CD14-positive monocyte (primary cell): Measurements from ENCODE around the gene ITGAV. TPM values are rescaled to one million over a fixed set of nuclear protein-coding genes. Genes with fewer than 3 reads are reported as not detected.

Experiments used
- DNase-seq, 3 donors: peaks; one replicate each; pipeline ENCODE4 v3.0.0-alpha.2; 2011 to 2022
- H2AFZ ChIP-seq: 2 replicates; pipeline ENCODE4 v1.6.0; 2012; ENCODE audit warnings: mild to moderate bottlenecking, low read depth, low read length, inconsistent platforms; ENCODE audit not compliant: insufficient read depth, poor library complexity, severe bottlenecking
- H3K27ac ChIP-seq, 2 donors: 1 replicate in 1 of 2; 2 replicates in 1 of 2; pipeline ENCODE4 v1.5.1; 2012 to 2013; ENCODE audit warnings: low read length in 2 of 2, control low read depth in 1 of 2, inconsistent platforms in 1 of 2, low read depth in 1 of 2, mild to moderate bottlenecking in 1 of 2
- H3K27me3 ChIP-seq, 2 donors: one replicate each; pipeline versions ENCODE4 v1.6.0 to v1.6.1; 2011 to 2013; ENCODE audit warnings: low read length in 2 of 2; ENCODE audit not compliant: control insufficient read depth in 2 of 2, insufficient read depth in 2 of 2
- H3K36me3 ChIP-seq, 2 donors: replicated peaks in 1 of 2; 1 replicate in 1 of 2; 2 replicates in 1 of 2; pipeline versions ENCODE4 v1.5.1 to v1.6.1; 2012 to 2013; ENCODE audit warnings: low read length in 2 of 2, control low read depth in 1 of 2, inconsistent platforms in 1 of 2, mild to moderate bottlenecking in 1 of 2; ENCODE audit not compliant: insufficient read depth in 2 of 2, control insufficient read depth in 1 of 2
- H3K4me1 ChIP-seq, 2 donors: 1 replicate in 1 of 2; 2 replicates in 1 of 2; pipeline versions ENCODE4 v1.5.1 to v1.6.1; 2012 to 2013; ENCODE audit warnings: low read length in 2 of 2, control low read depth in 1 of 2, inconsistent platforms in 1 of 2, mild to moderate bottlenecking in 1 of 2, moderate library complexity in 1 of 2; ENCODE audit not compliant: insufficient read depth in 2 of 2, control insufficient read depth in 1 of 2
- H3K4me2 ChIP-seq: replicated peaks from 2 replicates; pipeline ENCODE3; 2012; ENCODE audit warnings: low read length, moderate library complexity, mild to moderate bottlenecking; ENCODE audit not compliant: poor library complexity, severe bottlenecking; ENCODE audit errors: extremely low read depth
- H3K4me3 ChIP-seq, 3 experiments: fragments of 200-600 bp in 1 of 3; sonication (generic) in 1 of 3; replicated peaks in 1 of 3; 1 replicate in 2 of 3; 2 replicates in 1 of 3; pipeline ENCODE4 v1.5.1; 2011 to 2013; ENCODE audit warnings: low read length in 3 of 3, mild to moderate bottlenecking in 3 of 3, control low read depth in 2 of 3, low read depth in 2 of 3, inconsistent platforms in 1 of 3, moderate library complexity in 1 of 3
- H3K79me2 ChIP-seq: 2 replicates; pipeline ENCODE4 v1.6.0; 2012; ENCODE audit warnings: mild to moderate bottlenecking, control low read depth, inconsistent platforms, low read length, moderate library complexity; ENCODE audit not compliant: insufficient read depth
- H3K9ac ChIP-seq: 2 replicates; pipeline ENCODE4 v1.6.0; 2017; ENCODE audit warnings: low read length, mild to moderate bottlenecking; ENCODE audit not compliant: insufficient read depth, poor library complexity, severe bottlenecking
- H3K9me3 ChIP-seq, 2 donors: replicated peaks in 1 of 2; 1 replicate in 1 of 2; 2 replicates in 1 of 2; pipeline versions ENCODE4 v1.5.1 to v1.6.1; 2012 to 2013; ENCODE audit warnings: low read length in 2 of 2, control low read depth in 1 of 2; ENCODE audit not compliant: control insufficient read depth in 1 of 2, insufficient read depth in 1 of 2
- H4K20me1 ChIP-seq: 2 replicates; pipeline ENCODE4 v1.6.0; 2012; ENCODE audit warnings: mild to moderate bottlenecking, low read length, control low read depth, moderate library complexity; ENCODE audit not compliant: insufficient read depth
- H3K27ac Mint-ChIP-seq, 7 donors: one replicate each; pipeline ENCODE4 v1.8.0; 2020; ENCODE audit warnings: mild to moderate bottlenecking in 7 of 7, mixed read lengths in 7 of 7, moderate library complexity in 6 of 7, inconsistent platforms in 2 of 7
- H3K27me3 Mint-ChIP-seq, 3 donors: one replicate each; pipeline ENCODE4 v1.8.0; 2021 to 2022; ENCODE audit warnings: low read depth in 3 of 3, mild to moderate bottlenecking in 3 of 3, mixed read lengths in 3 of 3, moderate library complexity in 3 of 3, inconsistent platforms in 1 of 3
- H3K36me3 Mint-ChIP-seq, 2 donors: one replicate each; pipeline ENCODE4 v1.8.0; 2020; ENCODE audit warnings: mixed read lengths in 2 of 2, inconsistent platforms in 1 of 2, mild to moderate bottlenecking in 1 of 2
- H3K4me1 Mint-ChIP-seq: one replicate; pipeline ENCODE4 v1.8.0; 2020; ENCODE audit warnings: mild to moderate bottlenecking, mixed read lengths
- H3K4me3 Mint-ChIP-seq, 2 donors: one replicate each; pipeline ENCODE4 v1.8.0; 2020; ENCODE audit warnings: mild to moderate bottlenecking in 2 of 2, mixed read lengths in 2 of 2, moderate library complexity in 1 of 2
- H3K9me3 Mint-ChIP-seq, 7 donors: one replicate each; pipeline ENCODE4 v1.8.0; 2020 to 2022; ENCODE audit warnings: mixed read lengths in 7 of 7, mild to moderate bottlenecking in 6 of 7, moderate library complexity in 6 of 7, inconsistent platforms in 2 of 7
- WGBS: methylation state at CpG from one replicate; pipeline ENCODE4 v1.1.5; 2013; ENCODE audit warnings: missing lambda C conversion rate; ENCODE audit not compliant: insufficient coverage; 5-methylcytosine and 5-hydroxymethylcytosine counted together
- intact Hi-C, 2 donors: fragments of 100-400 bp; cut with micrococcal nuclease; formaldehyde crosslinking; loops; one replicate each; pipeline versions ENCODE4 v1.15.0 to v1.15.1; 2023
- polyA plus RNA-seq, 3 donors: library from polyadenylated mRNA; depleted of rRNA in 1 of 3; unstranded in 2 of 3; stranded (reverse) in 1 of 3; fragments of 300-500 nt in 2 of 3; fragments of >200 nt in 1 of 3; fragmentation: Illumina TruSeq in 2 of 3; gene quantifications; 1 replicate in 2 of 3; 2 replicates in 1 of 3; pipeline ENCODE4 v1.2.3, GENCODE V29; 2012 to 2021
- TF ChIP-seq, protein P1 (sequence below): fragments of 200-600 bp; IDR thresholded peaks from one replicate; pipeline ENCODE4 v1.8.0; 2022; ENCODE audit warnings: antibody characterized with exemption, mild to moderate bottlenecking

The ITGAV gene
- polyA plus RNA-seq, 3 donors = 4.9 to 8.2 (median 6.0) TPM

DNA sequence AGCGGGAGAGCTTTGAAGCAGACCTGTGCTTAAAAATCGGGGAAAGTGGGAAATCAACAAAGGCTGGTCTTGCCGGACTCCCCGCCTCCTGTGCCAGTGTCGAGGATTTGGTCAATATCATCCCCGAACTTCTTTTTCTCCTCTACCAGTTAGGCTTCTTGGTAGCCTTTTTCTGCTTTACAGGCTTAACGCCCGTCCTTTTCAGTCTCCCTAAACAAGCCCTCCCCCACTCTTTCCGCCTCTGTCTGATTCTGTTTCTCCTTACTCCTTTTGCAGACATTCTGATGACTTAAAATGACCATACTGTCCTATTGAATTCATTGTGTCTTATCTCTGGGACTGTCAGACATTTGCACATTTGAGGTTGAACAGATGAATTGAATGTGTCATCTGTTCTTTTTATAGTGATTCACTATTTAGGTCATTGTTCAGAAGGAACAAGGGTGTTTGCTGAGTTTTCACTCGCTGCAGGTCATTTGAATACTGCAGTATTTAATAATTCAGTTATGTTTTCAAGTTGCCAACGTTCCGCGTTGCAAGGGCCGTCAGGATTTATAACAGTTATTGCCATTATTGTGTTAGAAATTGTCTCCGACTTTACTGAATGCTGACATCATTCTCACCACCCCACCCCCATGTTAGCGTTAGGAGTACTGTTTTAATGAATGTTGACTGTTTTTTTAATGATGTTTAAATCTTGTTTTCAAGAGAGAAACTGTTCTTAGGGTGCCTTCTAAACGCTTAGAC lies 1.1 kb downstream of the ITGAV start:
- Histone ChIP-seq H3K4me3 (peak overlapping the region; percentile 82 to 97 (median 92)), H3K27ac (peak overlapping the region in 1 of 2 donors; percentile 90), H3K4me2 (peak overlapping the region; percentile 87), H4K20me1 (no peaks in the 10 kb centered on the region), H3K36me3 (no peaks in the 10 kb centered on the region), H2AFZ (peak overlapping the region; percentile 90), H3K4me1 (peaks cover 18 to 27% of the 10 kb centered on the region in 2 donors), H3K9me3 (no peaks in the 10 kb centered on the region), H3K27me3 (no peaks in the 10 kb centered on the region), H3K79me2 (peaks cover 25% of the 10 kb centered on the region), H3K9ac (peak overlapping the region; percentile 81)
- peaks cover 0 to 5% (median 5%) of the 10 kb centered on the region in 3 donors for H3K27me3 Mint-ChIP-seq
- TF ChIP-seq, protein P1, sequence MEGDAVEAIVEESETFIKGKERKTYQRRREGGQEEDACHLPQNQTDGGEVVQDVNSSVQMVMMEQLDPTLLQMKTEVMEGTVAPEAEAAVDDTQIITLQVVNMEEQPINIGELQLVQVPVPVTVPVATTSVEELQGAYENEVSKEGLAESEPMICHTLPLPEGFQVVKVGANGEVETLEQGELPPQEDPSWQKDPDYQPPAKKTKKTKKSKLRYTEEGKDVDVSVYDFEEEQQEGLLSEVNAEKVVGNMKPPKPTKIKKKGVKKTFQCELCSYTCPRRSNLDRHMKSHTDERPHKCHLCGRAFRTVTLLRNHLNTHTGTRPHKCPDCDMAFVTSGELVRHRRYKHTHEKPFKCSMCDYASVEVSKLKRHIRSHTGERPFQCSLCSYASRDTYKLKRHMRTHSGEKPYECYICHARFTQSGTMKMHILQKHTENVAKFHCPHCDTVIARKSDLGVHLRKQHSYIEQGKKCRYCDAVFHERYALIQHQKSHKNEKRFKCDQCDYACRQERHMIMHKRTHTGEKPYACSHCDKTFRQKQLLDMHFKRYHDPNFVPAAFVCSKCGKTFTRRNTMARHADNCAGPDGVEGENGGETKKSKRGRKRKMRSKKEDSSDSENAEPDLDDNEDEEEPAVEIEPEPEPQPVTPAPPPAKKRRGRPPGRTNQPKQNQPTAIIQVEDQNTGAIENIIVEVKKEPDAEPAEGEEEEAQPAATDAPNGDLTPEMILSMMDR = no peak
- H3K4me3 Mint-ChIP-seq = peak overlapping the region; percentile 90 to 94
- DNase-seq = peak; percentile 21 to 46 (median 41)
- H3K36me3 Mint-ChIP-seq = peaks cover 0 to 10% of the 10 kb centered on the region in 2 donors
- peaks cover 27% of the 10 kb centered on the region for H3K4me1 Mint-ChIP-seq
- H3K9me3 Mint-ChIP-seq = peaks cover 0 to 3% (median 0%) of the 10 kb centered on the region in 7 donors
- intact Hi-C loops = no loop called here
- WGBS = 0% methylated on average over 8 of the region's 17 CpGs
- H3K27ac Mint-ChIP-seq = peak overlapping the region; percentile 56 to 91 (median 80)

DNA sequence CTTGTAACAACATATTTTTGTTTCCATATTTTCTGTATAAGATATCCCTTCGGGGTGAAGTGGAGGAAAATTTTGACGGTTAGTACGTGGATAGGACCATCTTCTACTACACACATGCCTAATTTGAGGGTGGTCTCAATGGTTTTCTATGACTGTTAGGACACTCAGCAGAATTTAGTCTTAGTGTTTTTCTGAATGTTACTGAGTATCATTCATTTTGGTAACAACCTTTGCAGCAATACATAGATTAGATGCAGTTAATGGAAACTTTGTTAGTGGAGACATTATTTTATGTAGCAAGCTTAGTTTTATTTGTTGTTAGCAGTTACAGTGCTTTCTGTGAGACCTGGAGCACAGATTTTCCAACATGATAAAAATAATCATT lies 1.6 kb downstream of the ITGAV start:
- peak overlapping the region in 1 of 7 donors; percentile 83 for H3K27ac Mint-ChIP-seq
- peaks cover 27% of the 10 kb centered on the region for H3K4me1 Mint-ChIP-seq
- Histone ChIP-seq H4K20me1 (no peaks in the 10 kb centered on the region), H3K36me3 (no peaks in the 10 kb centered on the region), H3K27ac (no peak overlapping the region), H2AFZ (peak overlapping the region; percentile 41), H3K9me3 (no peaks in the 10 kb centered on the region), H3K4me2 (peak overlapping the region; percentile 87), H3K9ac (no peak overlapping the region), H3K4me1 (peaks cover 18 to 27% of the 10 kb centered on the region in 2 donors), H3K27me3 (no peaks in the 10 kb centered on the region), H3K4me3 (peak overlapping the region in 2 of 3 experiments; percentile 92 to 97), H3K79me2 (peaks cover 25% of the 10 kb centered on the region)
- H3K27me3 Mint-ChIP-seq = peaks cover 0 to 5% (median 5%) of the 10 kb centered on the region in 3 donors
- peak overlapping the region; percentile 90 to 94 for H3K4me3 Mint-ChIP-seq
- TF ChIP-seq, protein P1 = no peak
- peaks cover 0 to 3% (median 0%) of the 10 kb centered on the region in 7 donors for H3K9me3 Mint-ChIP-seq
- intact Hi-C loops = no loop called here
- H3K36me3 Mint-ChIP-seq = peaks cover 0 to 10% of the 10 kb centered on the region in 2 donors
- WGBS = no CpG with 5 or more reads among the region's 3 CpGs
- DNase-seq = no peak
